Epithelial cell of esophagus (primary cell): ENCODE data around the gene GATAD2A.
A peak's percentile ranks its signal among the peaks of the same experiment; 100 is the strongest.

Source experiments
- DNase-seq: peaks from one replicate; pipeline ENCODE4 v3.0.0; 2010; ENCODE audit warnings: low read depth
- H3K4me3 ChIP-seq: 2 replicates; pipeline ENCODE4 v1.5.1; 2011; ENCODE audit warnings: mild to moderate bottlenecking, low read length, control low read depth
- CTCF ChIP-seq: IDR thresholded peaks from 2 replicates; pipeline ENCODE4 v1.5.1; 2011; ENCODE audit warnings: low read depth, mild to moderate bottlenecking, low read length, control low read depth, inconsistent platforms; ENCODE audit not compliant: insufficient read depth; ENCODE audit errors: missing control alignments

Gene GATAD2A

GRCh38 chr19:19537075-19538048 lies 131.9 kb downstream of the GATAD2A start:
- TF ChIP-seq CTCF = no peak
- no peak for DNase-seq
- H3K4me3 ChIP-seq = no peak overlapping the region

GRCh38 chr19:19538061-19538784 lies 132.7 kb downstream of the GATAD2A start, which contains the start of gene CILP2:
CILP2 (plus strand) TSS chr19:19538265; CDS start chr19:19538350, 85 bp downstream.
- DNase-seq = no peak
- no peak for TF ChIP-seq CTCF
- H3K4me3 ChIP-seq = no peak within 1 kb of the TSS

GRCh38 chr19:19538785-19539166 lies 133.3 kb downstream of the GATAD2A start:
- no peak overlapping the region for H3K4me3 ChIP-seq
- TF ChIP-seq CTCF = no peak

GRCh38 chr19:19539698-19540063 lies 134.2 kb downstream of the GATAD2A start:
- H3K4me3 ChIP-seq = no peak overlapping the region
- DNase-seq = no peak
- no peak for TF ChIP-seq CTCF

More at GRCh38 chr19:19538785-19539166, 133.3 kb downstream of the GATAD2A start:
- DNase-seq = no peak

- peak; percentile 89 for DNase-seq
- peak overlapping the region; percentile 26 for H3K4me3 ChIP-seq
- no peak for TF ChIP-seq CTCF
Measured at GRCh38 chr19:19540064-19540714, 134.7 kb downstream of the GATAD2A start.

GRCh38 chr19:19540715-19541515 lies 135.4 kb downstream of the GATAD2A start:
- no peak for TF ChIP-seq CTCF
- DNase-seq = peak; percentile 80
- peak overlapping the region; percentile 26 for H3K4me3 ChIP-seq
